GM12801 (cell line): Measurements from ENCODE around the gene TEX54.

Experiments used
- CTCF ChIP-seq: IDR thresholded peaks from one replicate; pipeline ENCODE4 v1.5.1; 2011; ENCODE audit warnings: control low read depth; ENCODE audit not compliant: insufficient read length; ENCODE audit errors: extremely low read depth

Gene TEX54

GRCh38 chr11:62823677-62824076 lies 9.0 kb downstream of the TEX54 start:
- TF ChIP-seq CTCF: no peak

- TF ChIP-seq CTCF: no peak
Measured at GRCh38 chr11:62817129-62817528, 15.5 kb downstream of the TEX54 start.

- no peak for TF ChIP-seq CTCF
Measured at GRCh38 chr11:62816557-62816956, 16.1 kb downstream of the TEX54 start.

GRCh38 chr11:62811659-62812058 lies 21.0 kb downstream of the TEX54 start:
- TF ChIP-seq CTCF: no peak

- TF ChIP-seq CTCF: no peak
Measured at GRCh38 chr11:62810748-62811147, 21.9 kb downstream of the TEX54 start.

- TF ChIP-seq CTCF: no peak
Measured at GRCh38 chr11:62806611-62807121, 26.0 kb downstream of the TEX54 start.

- no peak for TF ChIP-seq CTCF
Measured at GRCh38 chr11:62805961-62806441, 26.6 kb downstream of the TEX54 start.
